ENCODE data around the gene ZC3H13. TPM values are rescaled to one million over a fixed set of nuclear protein-coding genes. Genes with fewer than 3 reads are reported as not detected.

The ZC3H13 gene
- total and polyA plus RNA-seq, 2 of the 4 experiments (the other 2 are of a cell fraction), result 7.7 to 10.8 TPM

DNA sequence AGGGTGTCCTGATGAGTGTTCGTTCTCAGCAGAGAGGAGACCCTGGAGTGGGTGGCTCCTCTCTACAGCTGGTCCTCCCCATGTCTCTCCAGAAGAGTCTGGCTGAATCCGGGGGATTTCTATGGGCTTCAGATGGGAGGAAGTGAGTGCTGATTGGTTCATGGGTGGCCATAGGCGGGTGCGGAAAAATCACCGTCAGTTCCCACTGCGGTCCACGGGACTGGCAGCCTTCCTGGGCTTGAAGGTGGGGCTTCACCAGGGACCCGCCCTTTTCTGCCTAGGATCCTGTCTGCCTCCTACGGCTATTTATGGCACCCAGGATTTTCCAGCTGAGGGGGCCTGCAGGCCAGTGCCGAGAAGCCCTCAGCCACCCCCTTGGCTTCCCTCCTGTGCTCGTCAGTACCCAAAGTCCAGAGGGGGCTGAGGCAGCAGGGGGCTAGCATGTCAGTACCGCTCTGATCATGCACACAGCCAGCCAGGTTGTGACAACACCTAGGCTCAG, 33.9 kb upstream of the ZC3H13 start:
- Histone ChIP-seq H3K4me3 (ENCODE audit: insufficient read depth, low read depth, low read length) (no peak overlapping the region), H2BK5ac (ENCODE audit: low read depth, low read length, poor library complexity, severe bottlenecking) (no peak overlapping the region), H3K4ac (ENCODE audit: low read depth, low read length) (no peak overlapping the region), H2BK20ac (ENCODE audit: low read depth, low read length) (no peak overlapping the region), H2BK15ac (ENCODE audit: low read depth, low read length) (no peak overlapping the region), H4K5ac (ENCODE audit: low read depth, low read length) (no peak overlapping the region), H3K14ac (replicated peaks; ENCODE audit: low read depth, low read length) (no peak overlapping the region), H3K27ac (ENCODE audit: insufficient read depth, low read length) (no peak overlapping the region), H3K36me3 (ENCODE audit: control insufficient read depth, insufficient read depth, low read length) (no peaks in the 10 kb centered on the region), H3K23ac (ENCODE audit: low read depth, low read length) (no peak overlapping the region), H3K4me1 (ENCODE audit: control insufficient read depth, insufficient read depth, low read length) (no peaks in the 10 kb centered on the region), H4K91ac (ENCODE audit: insufficient read depth, low read depth, low read length) (no peak overlapping the region), H4K8ac (ENCODE audit: low read depth in 2 of 2, low read length in 2 of 2) (no peak overlapping the region), H2AK9ac (replicated peaks; ENCODE audit: low read depth, low read length, poor library complexity) (no peak overlapping the region), H3K18ac (ENCODE audit: low read depth, low read length) (no peak overlapping the region), H3K9ac (ENCODE audit: low read depth, low read length) (no peak overlapping the region), H3K27me3 (ENCODE audit: control insufficient read depth, insufficient read depth, low read length) (peaks cover 2% of the 10 kb centered on the region; the same call in 1 of the 2 replicates), H3K4me2 (ENCODE audit: low read depth, low read length) (no peak overlapping the region), H2AFZ (replicated peaks; ENCODE audit: low read length, poor library complexity) (no peak overlapping the region), H2AK5ac (ENCODE audit: low read depth, low read length) (no peak overlapping the region), H3K56ac (ENCODE audit: extremely low read depth, insufficient read depth, low read length) (no peak overlapping the region), H3K79me1 (ENCODE audit: low read depth in 1 of 2, low read length in 2 of 2) (no peaks in the 10 kb centered on the region), H2BK120ac (ENCODE audit: low read depth, low read length) (no peak overlapping the region), H3K9me1 (ENCODE audit: insufficient read depth, low read length) (no peaks in the 10 kb centered on the region), H3K9me3 (ENCODE audit: control insufficient read depth, insufficient read depth, low read length) (no peaks in the 10 kb centered on the region), H4K20me1 (ENCODE audit: insufficient read depth, low read length) (no peaks in the 10 kb centered on the region)
- in situ Hi-C loops (cut with MboI; ENCODE audit: low sequenced_read_pairs), result no loop called here
- ATAC-seq (ENCODE audit: low read depth) (no peak), DNase-seq (no peak)
- intact Hi-C loops (cut with micrococcal nuclease), result no loop called here
- TF ChIP-seq RCOR1 (IDR thresholded peaks at IDR 0.05; ENCODE audit: insufficient replicate concordance, low read length) (no peak), POLR2A (IDR thresholded peaks at IDR 0.05; ENCODE audit: low read depth, low read length) (no peak), SMC3 (IDR thresholded peaks at IDR 0.05; ENCODE audit: low read depth, low read length) (no peak), RFX5 (IDR thresholded peaks at IDR 0.05; ENCODE audit: low read depth, low read length) (no peak), CEBPB (IDR thresholded peaks at IDR 0.05; ENCODE audit: low read depth, low read length) (no peak), MAZ (IDR thresholded peaks at IDR 0.05; ENCODE audit: borderline replicate concordance, low read depth, low read length) (no peak), FOS (IDR thresholded peaks at IDR 0.05; ENCODE audit: low read depth, low read length) (no peak), RAD21 (IDR thresholded peaks at IDR 0.05; ENCODE audit: low read length) (no peak), BHLHE40 (IDR thresholded peaks at IDR 0.05; ENCODE audit: low read depth, low read length) (no peak), NFE2L2 (IDR thresholded peaks at IDR 0.05; ENCODE audit: low read depth, low read length) (no peak), MAFK (IDR thresholded peaks at IDR 0.05; ENCODE audit: low read depth, low read length) (no peak), CHD1 (IDR thresholded peaks at IDR 0.05; ENCODE audit: low read depth, low read length) (no peak)
- TF ChIP-seq, protein P1, sequence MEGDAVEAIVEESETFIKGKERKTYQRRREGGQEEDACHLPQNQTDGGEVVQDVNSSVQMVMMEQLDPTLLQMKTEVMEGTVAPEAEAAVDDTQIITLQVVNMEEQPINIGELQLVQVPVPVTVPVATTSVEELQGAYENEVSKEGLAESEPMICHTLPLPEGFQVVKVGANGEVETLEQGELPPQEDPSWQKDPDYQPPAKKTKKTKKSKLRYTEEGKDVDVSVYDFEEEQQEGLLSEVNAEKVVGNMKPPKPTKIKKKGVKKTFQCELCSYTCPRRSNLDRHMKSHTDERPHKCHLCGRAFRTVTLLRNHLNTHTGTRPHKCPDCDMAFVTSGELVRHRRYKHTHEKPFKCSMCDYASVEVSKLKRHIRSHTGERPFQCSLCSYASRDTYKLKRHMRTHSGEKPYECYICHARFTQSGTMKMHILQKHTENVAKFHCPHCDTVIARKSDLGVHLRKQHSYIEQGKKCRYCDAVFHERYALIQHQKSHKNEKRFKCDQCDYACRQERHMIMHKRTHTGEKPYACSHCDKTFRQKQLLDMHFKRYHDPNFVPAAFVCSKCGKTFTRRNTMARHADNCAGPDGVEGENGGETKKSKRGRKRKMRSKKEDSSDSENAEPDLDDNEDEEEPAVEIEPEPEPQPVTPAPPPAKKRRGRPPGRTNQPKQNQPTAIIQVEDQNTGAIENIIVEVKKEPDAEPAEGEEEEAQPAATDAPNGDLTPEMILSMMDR (conservative IDR thresholded peaks at IDR 0.05; ENCODE audit: low read depth, low read length), result no peak
- TF ChIP-seq, protein P2, sequence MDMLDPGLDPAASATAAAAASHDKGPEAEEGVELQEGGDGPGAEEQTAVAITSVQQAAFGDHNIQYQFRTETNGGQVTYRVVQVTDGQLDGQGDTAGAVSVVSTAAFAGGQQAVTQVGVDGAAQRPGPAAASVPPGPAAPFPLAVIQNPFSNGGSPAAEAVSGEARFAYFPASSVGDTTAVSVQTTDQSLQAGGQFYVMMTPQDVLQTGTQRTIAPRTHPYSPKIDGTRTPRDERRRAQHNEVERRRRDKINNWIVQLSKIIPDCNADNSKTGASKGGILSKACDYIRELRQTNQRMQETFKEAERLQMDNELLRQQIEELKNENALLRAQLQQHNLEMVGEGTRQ (IDR thresholded peaks at IDR 0.05; ENCODE audit: low read depth, low read length), result no peak
- TF ChIP-seq, protein P3, sequence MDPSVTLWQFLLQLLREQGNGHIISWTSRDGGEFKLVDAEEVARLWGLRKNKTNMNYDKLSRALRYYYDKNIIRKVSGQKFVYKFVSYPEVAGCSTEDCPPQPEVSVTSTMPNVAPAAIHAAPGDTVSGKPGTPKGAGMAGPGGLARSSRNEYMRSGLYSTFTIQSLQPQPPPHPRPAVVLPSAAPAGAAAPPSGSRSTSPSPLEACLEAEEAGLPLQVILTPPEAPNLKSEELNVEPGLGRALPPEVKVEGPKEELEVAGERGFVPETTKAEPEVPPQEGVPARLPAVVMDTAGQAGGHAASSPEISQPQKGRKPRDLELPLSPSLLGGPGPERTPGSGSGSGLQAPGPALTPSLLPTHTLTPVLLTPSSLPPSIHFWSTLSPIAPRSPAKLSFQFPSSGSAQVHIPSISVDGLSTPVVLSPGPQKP (IDR thresholded peaks at IDR 0.05; ENCODE audit: borderline replicate concordance, low read depth, low read length), result no peak
- BruUV-seq (replicated peaks), result no TSS peak
- CTCF ChIA-PET, result no interaction called here
- dilution Hi-C loops (cut with HindIII; ENCODE audit: low sequenced_read_pairs, unreplicated experiment), result no loop called here
- WGBS, 2 experiments (ENCODE audit: extremely low coverage in 2 of 2, insufficient read length in 1 of 2), result 63% methylated on average over 1 of the region's 12 CpGs; no CpG with 5 or more reads in 1 of the 2 experiments
- POLR2A ChIA-PET (ENCODE audit: unreplicated experiment), result no interaction called here

All from IMR-90 (cell line).